GM23248 (cell line): ENCODE results near the gene CLCN6.

Source experiments
- EZH2 ChIP-seq: fragments of 200-600 bp; sonication (generic); IDR thresholded peaks from 2 replicates; pipeline ENCODE4 v1.6.1; 2018; ENCODE audit warnings: antibody characterized with exemption, mild to moderate bottlenecking; ENCODE audit not compliant: insufficient read depth, poor library complexity, severe bottlenecking
- EZH2phosphoT487 ChIP-seq: fragments of 200-600 bp; sonication (generic); IDR thresholded peaks from 2 replicates; pipeline ENCODE4 v1.6.1; 2018; ENCODE audit warnings: antibody characterized with exemption, moderate library complexity, mild to moderate bottlenecking, low read depth; ENCODE audit not compliant: insufficient read depth

DNA sequence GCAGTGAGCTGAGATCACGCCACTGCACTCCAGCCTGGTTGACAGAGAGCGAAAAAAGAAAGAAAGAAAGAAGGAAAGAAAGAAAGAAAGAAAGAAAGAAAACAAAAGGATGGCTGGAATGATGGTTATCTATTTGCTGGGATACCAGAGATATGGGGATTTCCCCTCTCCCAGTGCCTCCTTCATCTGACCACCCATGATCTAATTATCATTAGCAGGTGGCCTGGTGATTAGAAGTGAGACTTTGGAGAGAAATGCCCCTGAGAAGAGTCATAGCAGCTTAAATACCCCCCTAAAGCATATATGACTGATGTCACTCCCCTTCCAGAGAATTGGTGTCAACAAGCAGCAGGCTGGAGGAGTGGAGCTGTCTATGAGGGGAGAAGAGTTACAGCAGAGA, 54.1 kb downstream of the CLCN6 start:
- no peak for TF ChIP-seq EZH2
- no peak for TF ChIP-seq EZH2phosphoT487
